ENCODE measurements around the gene PPM1H.

- TF ChIP-seq CTCF (IDR thresholded peaks at IDR 0.05) (no peak), POLR2AphosphoS5 (IDR thresholded peaks at IDR 0.05; ENCODE audit: insufficient read depth in 1 of 2, low read depth in 1 of 2) (no peak), POLR2A (IDR thresholded peaks at IDR 0.05) (no peak)
Measured at GRCh38 chr12:62720661-62721330, 214.2 kb downstream of the PPM1H start.

All from vagina (tissue), 2 donors.